Transverse colon (tissue), 3 donors: ENCODE data around the gene MYRIP.

Source experiments
- POLR2A ChIP-seq: fragments of 450-650 bp; IDR thresholded peaks from one replicate; pipeline ENCODE4 v1.6.1; 2016; ENCODE audit warnings: antibody characterized with exemption, mild to moderate bottlenecking, moderate library complexity
- TF ChIP-seq, protein P1 (sequence below), 5 experiments: fragments of 200-600 bp in 3 of 5; fragments of 450-650 bp in 2 of 5; sonication (generic) in 3 of 5; IDR thresholded peaks; 1 replicate in 2 of 5; 2 replicates in 3 of 5; pipeline ENCODE4 v1.5.1; 2016 to 2017; ENCODE audit warnings: antibody characterized with exemption in 5 of 5, inconsistent platforms in 3 of 5, mild to moderate bottlenecking in 2 of 5, moderate library complexity in 1 of 5

DNA sequence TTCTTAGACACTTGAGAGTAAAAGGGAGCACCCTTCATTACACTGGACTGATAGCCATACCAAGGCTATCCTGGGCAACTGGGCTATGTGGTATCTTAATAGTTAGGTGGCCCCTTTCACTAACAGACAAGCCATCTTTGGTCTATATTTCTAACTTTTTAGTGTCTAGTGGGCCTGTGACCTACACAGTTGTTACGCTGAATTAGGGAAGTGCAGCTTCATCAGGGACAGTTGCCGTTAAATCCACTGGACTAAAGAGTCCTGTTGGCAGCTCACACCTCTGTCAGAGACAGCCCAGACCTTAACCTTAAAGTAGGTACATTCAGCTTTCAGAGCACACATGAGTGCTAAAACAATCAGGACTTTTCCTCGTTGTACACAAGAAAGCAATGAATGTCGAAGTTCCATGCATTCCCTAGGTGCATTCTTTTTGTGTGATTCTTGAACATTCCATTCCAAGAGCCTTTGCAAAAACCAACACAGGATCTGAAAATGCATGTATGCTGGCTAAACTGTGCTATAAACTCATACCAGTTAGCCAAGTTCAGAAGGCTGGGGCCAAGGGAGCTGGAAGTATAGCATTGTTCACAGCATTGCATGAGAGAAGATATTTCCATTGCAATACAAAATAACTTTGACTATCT, 269.9 kb downstream of the MYRIP start:
- TF ChIP-seq, protein P1, sequence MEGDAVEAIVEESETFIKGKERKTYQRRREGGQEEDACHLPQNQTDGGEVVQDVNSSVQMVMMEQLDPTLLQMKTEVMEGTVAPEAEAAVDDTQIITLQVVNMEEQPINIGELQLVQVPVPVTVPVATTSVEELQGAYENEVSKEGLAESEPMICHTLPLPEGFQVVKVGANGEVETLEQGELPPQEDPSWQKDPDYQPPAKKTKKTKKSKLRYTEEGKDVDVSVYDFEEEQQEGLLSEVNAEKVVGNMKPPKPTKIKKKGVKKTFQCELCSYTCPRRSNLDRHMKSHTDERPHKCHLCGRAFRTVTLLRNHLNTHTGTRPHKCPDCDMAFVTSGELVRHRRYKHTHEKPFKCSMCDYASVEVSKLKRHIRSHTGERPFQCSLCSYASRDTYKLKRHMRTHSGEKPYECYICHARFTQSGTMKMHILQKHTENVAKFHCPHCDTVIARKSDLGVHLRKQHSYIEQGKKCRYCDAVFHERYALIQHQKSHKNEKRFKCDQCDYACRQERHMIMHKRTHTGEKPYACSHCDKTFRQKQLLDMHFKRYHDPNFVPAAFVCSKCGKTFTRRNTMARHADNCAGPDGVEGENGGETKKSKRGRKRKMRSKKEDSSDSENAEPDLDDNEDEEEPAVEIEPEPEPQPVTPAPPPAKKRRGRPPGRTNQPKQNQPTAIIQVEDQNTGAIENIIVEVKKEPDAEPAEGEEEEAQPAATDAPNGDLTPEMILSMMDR (IDR thresholded peaks at IDR 0.05) = no peak
- TF ChIP-seq POLR2A = no peak
